Measurements from ENCODE around the gene RRP1B. TPM values are rescaled to one million over a fixed set of nuclear protein-coding genes. Genes with fewer than 3 reads are reported as not detected.

The RRP1B gene
- total RNA-seq, 1 donor = 14.0 TPM

DNA sequence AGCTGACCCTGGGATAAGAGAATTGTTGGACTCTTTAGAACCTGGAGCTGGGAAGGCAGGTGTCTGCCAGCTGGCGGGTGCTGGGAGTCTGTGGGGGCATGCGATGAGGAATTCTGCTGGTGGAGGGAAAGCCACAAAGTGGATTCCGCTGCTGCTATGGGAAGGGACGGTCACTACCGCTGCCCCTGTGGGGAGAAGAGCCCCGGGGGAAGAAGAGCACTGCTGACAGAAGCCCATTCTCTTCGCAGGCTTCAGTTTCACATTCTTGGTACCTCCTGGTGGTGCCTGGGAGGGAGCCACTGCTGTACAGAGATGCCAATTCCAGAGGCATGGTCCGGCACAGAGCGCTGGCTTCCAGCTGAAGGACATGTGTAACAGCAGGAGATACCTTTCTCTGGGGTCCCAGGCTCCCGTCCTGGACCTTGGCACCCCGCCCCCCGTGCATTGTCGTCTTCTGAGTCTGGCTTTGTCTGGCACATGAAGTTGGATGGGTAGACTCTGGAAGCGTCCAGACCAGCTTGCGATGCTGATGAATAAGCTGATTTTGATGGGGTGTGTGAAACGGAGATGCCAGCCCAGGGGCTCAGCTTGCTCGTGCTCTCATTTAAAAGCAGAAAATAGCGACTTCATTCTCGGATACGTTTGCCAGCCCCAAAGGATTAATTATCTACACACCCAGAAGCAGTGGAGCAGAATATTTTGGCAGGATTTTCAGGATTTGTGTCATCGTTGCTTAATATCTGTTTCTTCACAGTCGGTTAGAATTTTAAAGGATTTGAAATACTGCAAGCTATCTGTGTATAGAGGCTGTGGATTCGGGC lies 72.7 kb downstream of the RRP1B start:
- H3K9me3 ChIP-seq (ENCODE audit: low read depth, low read length) = no peaks in the 10 kb centered on the region
- H3K27me3 ChIP-seq (ENCODE audit: insufficient read depth, low read length) = no peaks in the 10 kb centered on the region
- H3K4me3 ChIP-seq (ENCODE audit: low read length) = no peak overlapping the region
- peaks cover 40% of the 10 kb centered on the region for H3K4me1 ChIP-seq (ENCODE audit: insufficient read depth, low read length)

DNA sequence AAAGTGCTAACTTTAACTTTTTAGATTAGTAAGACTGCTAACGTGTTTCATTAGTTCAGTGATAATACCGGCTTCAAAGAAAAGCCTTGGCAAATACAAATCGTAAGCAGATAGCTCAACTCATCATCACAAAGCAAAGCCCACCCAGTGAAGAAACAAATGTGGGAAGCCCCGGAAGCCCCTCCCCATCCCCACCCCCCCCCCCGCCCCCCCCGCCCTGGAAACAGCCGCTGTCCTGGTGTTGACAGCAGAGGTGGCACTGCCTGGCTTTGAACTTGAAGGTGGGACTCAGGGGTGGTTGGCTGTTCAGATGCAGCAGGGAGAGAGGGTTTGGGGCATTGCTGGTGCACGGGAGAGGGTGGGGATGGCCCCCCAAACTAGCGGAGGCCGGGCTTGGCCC lies 73.7 kb downstream of the RRP1B start:
- peaks cover 30% of the 10 kb centered on the region for H3K4me1 ChIP-seq (ENCODE audit: insufficient read depth, low read length)
- H3K4me3 ChIP-seq (ENCODE audit: low read length) = no peak overlapping the region
- no peaks in the 10 kb centered on the region for H3K27me3 ChIP-seq (ENCODE audit: insufficient read depth, low read length)
- H3K9me3 ChIP-seq (ENCODE audit: low read depth, low read length) = no peaks in the 10 kb centered on the region

DNA sequence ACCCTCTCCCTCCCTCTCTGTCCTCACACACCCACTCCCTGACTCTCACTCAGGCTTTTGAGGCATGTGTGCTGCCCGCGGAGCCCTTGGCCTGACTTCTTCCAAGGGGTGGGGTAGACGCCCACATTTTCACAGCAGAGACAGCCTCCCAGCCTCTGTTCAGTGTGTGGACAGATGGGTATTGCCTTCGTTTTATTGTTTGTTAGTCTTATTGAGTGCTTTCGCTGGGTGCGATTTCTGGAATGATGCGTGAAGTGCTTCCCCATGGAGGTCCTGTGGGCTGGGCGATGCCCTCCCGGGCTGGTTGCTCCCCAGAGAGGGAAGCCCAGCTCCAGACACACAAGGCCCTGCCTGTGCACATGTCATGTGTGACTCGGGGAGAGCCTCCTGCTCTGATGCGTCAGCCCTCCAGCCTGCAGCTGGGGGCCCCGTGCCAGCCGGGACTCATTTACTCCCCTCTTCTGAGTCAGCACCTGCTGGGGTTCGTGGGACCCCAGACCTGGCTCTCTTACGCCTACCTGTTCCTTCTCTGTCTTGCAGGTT lies 74.2 kb downstream of the RRP1B start:
- H3K9me3 ChIP-seq (ENCODE audit: low read depth, low read length) = no peaks in the 10 kb centered on the region
- H3K4me3 ChIP-seq (ENCODE audit: low read length) = no peak overlapping the region
- no peaks in the 10 kb centered on the region for H3K27me3 ChIP-seq (ENCODE audit: insufficient read depth, low read length)
- H3K4me1 ChIP-seq (ENCODE audit: insufficient read depth, low read length) = peaks cover 25% of the 10 kb centered on the region

DNA sequence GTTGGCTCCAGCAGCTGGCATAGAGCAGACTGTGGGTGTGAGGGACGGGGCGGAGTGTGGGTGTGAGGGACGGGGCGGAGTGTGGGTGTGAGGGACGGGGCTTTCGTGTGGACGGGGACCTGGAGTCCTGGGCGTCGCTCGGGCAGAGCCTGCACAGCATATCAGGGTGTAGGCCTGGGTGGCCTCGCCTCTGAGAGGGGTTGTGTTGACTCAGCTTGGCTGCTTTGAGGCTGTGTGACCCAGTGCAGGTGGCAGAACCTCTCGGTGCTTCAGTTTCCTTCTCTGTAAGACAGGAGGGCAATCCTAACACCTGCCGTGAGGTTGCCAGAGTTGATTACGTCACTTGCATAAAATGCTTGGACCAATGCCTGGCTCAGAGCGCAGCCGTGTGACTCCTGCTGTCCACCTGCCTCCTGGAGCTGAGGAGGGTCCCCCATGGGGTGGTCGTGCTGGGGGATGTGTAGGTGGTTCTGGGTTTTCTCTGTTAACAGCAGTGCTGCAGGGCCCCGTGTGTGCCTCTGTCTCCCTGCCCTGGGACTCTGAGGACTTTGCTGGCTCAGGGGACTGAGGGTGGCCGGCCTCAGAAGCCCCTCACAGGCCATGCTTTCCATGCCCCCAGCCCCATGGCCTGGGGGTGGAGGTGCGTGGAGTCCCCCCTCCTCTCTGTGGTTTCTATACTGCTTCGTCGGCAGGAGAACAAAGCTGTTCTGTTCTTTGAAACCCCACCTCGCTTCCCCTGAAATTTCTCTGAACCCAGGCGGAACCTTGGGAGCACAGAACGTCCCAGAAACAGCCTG lies 75.0 kb downstream of the RRP1B start:
- Histone ChIP-seq H3K27me3 (ENCODE audit: insufficient read depth, low read length) (no peaks in the 10 kb centered on the region), H3K4me3 (ENCODE audit: low read length) (no peak overlapping the region), H3K9me3 (ENCODE audit: low read depth, low read length) (no peaks in the 10 kb centered on the region), H3K4me1 (ENCODE audit: insufficient read depth, low read length) (peaks cover 19% of the 10 kb centered on the region)

DNA sequence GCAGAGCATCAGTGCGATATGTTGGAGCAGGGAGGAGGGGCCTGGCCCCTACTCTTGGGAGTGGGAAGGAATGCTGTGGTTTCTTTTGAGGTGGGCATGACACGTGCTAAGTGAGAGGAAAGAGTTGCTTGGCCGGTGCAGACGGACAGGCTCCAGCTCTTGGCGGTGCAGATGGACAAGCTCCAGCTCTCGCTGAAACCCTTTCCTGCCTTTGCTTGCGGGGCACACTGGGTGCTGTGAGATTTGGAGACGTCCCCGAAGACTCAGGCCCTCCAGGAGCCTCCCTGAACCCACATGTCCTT lies 75.5 kb downstream of the RRP1B start:
- Histone ChIP-seq H3K27me3 (ENCODE audit: insufficient read depth, low read length) (no peaks in the 10 kb centered on the region), H3K9me3 (ENCODE audit: low read depth, low read length) (no peaks in the 10 kb centered on the region), H3K4me3 (ENCODE audit: low read length) (no peak overlapping the region), H3K4me1 (ENCODE audit: insufficient read depth, low read length) (peaks cover 14% of the 10 kb centered on the region)

DNA sequence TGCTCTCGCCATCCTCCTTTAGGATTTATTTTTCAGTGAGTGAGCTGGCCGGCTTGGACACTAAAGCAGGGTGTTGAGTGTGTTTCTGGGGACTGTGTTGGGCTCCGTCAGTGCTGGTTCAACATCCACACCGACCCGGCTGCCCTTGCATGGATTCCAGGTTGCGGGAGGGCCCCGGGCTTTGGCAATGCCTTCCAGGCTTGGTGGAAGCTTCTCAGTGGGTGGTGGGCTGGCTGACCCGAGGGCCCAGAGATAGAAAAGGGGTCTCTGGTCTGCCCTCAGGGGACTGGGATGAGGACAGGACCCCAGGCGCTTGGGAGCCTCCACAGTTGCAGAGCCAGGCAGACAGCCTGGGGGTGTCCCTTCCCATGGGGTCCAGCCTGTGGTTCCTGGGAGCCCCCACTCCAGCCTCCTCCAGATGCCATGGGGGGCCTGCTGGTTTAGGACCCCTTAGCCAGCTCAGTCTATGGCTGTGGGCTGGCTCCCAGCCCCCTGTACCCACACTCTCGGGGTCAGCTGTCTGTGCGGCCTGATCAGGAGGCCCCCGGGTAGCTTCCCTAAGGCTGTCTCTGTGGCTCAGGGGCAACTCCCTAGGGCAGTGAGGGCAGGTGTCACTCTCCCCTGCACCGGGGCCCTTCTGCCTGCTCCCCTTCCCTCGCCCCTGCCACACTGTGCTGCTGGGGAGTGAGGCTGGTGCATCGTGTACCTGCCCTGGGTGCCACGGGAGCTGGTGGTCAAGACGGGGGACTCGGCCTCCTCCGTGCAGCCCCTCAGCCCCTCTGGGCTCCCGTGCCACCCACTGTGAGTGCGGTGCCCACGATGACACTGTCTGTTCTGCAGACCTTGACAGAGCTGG lies 76.1 kb downstream of the RRP1B start:
- H3K9me3 ChIP-seq (ENCODE audit: low read depth, low read length) = no peaks in the 10 kb centered on the region
- peaks cover 10% of the 10 kb centered on the region for H3K4me1 ChIP-seq (ENCODE audit: insufficient read depth, low read length)
- no peak overlapping the region for H3K4me3 ChIP-seq (ENCODE audit: low read length)
- no peaks in the 10 kb centered on the region for H3K27me3 ChIP-seq (ENCODE audit: insufficient read depth, low read length)

DNA sequence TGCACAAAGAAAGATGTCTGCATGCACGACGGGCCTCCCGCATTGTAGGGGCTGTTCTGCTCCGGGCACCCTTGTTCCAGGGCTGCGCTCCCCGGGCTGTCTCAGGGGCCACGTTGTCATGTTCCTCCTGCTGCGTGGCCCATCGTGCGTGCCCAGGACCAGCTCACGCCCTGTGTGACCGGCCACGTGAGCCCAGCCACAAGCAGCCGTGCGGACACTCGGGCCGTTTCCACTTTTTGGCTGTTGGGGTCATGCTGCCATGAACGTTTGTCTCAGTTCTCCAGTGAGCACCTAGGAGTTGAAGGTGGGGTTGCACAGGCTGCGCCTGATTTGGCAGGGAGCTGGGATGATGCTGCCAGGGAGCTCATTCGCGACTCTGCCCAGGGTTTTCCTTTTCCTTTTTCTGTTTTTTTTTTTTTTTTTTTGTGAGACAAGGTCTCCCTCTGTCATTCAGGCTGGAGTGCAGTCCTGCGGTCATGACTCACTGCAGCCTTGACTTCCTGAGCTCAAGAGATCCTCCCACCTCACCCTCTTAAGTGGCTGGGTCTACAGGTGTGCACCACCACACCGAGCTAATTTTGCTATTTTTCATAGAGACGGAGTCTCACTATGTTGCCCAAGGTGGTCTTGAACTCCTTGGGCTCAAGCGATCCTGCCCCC lies 77.0 kb downstream of the RRP1B start:
- Histone ChIP-seq H3K4me1 (ENCODE audit: insufficient read depth, low read length) (peaks cover 9% of the 10 kb centered on the region), H3K27me3 (ENCODE audit: insufficient read depth, low read length) (no peaks in the 10 kb centered on the region), H3K9me3 (ENCODE audit: low read depth, low read length) (no peaks in the 10 kb centered on the region), H3K4me3 (ENCODE audit: low read length) (no peak overlapping the region)

DNA sequence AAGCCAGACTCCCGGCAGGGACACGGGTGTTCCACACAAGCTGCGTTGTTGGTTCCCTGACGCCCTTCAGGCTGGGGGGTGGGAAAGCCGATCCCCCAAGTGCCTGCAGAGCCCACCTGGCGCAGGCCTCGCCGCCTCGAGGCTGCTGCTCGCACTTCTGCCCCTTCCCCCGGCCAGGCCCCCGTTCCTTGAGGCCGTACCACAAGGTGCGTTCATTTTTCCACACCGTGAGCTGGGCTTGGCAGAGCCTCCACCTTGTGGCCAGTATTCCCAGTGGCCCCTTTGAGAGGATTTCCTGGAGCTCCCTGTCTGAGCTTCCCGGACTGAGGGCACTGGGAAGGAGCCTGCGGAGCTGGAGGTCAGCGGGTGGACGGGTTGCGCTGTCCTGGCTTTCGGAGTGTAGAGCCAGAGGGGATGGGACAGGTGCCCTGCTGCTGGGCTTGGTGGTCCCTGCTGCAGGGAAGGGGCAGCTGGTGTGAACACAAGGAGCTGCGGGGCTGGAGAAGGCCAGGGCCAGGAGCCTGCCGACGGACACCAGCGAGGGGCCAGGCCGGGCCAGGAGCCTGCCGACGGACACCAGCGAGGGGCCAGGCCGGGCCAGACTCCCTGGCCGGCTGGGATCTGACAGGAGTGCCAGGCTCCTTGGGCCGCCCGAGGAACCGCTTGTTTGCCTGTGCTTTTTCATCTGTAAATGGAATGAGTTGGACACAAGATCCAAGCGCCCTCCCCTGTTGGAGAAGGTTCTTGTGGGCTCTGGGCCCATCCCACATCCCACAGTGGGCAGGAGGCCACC lies 78.0 kb downstream of the RRP1B start:
- Histone ChIP-seq H3K27me3 (ENCODE audit: insufficient read depth, low read length) (no peaks in the 10 kb centered on the region), H3K9me3 (ENCODE audit: low read depth, low read length) (no peaks in the 10 kb centered on the region), H3K4me1 (ENCODE audit: insufficient read depth, low read length) (peaks cover 8% of the 10 kb centered on the region), H3K4me3 (ENCODE audit: low read length) (no peak overlapping the region)

DNA sequence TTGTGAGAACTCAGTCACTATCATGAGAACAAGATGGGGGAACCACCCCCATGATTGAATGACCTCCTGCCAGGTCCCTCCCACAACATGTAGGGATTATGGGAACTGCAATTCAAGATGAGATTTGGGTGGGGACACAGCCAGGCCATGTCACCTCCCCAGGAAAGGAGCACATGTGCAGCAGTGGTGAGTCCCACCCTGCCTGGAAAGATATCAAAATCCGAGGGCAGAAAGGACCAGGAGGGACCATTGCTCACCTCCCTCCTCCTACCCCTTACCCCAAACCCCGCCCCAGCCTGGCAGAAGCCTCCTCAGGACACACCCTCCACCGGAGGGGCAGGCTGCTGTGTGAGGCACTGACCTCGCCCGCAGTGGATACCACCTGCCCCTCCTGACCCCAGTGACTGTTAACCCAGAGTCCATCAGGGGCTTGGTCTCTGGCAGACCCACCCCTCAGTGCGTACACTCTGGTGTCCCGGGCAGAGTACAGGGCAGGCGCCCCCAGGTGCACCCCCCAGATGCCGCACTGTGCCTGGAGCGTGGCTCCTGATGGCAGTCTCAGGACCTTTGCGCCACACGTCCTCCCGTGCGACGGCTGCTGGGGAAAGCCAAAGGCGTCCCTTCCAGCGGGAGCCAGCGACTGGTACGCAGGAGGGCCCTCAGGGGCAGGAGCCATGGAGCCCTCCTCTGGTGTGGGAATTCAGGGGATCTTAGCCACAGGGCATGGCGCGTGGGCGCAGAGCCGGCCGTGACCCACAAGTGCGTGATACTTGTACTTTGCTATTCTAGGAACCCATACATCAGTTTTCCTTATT lies 80.5 kb downstream of the RRP1B start:
- Histone ChIP-seq H3K4me3 (ENCODE audit: low read length) (no peak overlapping the region), H3K27me3 (ENCODE audit: insufficient read depth, low read length) (no peaks in the 10 kb centered on the region), H3K9me3 (ENCODE audit: low read depth, low read length) (no peaks in the 10 kb centered on the region), H3K4me1 (ENCODE audit: insufficient read depth, low read length) (no peaks in the 10 kb centered on the region)

DNA sequence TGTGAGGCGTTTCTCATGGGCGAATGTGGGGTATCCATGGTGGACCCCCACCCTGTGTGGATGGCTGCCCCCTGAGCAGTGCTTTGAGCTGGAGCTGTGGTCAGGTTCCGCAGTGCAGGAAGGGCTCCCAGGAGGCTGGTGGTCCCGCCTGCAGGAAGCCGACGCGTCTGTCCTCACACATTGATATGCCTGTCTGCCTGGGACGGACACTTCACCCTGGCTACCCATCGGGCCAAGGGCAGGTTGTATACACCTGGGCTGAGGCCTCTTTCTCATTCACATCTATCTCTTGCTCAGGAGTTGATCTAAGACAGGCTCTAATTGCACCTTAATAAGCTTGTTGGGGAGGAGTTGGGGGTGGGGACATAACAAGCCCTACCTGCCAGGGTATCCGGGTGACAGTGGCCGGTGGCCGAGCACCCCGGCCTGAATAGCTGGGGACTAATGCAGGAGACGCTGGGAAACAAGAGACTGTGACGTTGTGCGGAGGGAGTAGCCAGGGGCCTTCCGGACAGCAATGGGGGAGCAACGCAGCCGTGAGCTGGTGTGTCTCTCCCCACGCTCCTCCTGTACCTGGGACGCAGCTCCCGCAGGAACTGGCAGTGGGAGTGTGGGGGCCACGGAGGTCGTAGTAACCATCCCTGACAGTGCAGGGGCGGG lies 81.3 kb downstream of the RRP1B start:
- H3K4me3 ChIP-seq (ENCODE audit: low read length) = no peak overlapping the region
- H3K9me3 ChIP-seq (ENCODE audit: low read depth, low read length) = no peaks in the 10 kb centered on the region
- H3K4me1 ChIP-seq (ENCODE audit: insufficient read depth, low read length) = no peaks in the 10 kb centered on the region

DNA sequence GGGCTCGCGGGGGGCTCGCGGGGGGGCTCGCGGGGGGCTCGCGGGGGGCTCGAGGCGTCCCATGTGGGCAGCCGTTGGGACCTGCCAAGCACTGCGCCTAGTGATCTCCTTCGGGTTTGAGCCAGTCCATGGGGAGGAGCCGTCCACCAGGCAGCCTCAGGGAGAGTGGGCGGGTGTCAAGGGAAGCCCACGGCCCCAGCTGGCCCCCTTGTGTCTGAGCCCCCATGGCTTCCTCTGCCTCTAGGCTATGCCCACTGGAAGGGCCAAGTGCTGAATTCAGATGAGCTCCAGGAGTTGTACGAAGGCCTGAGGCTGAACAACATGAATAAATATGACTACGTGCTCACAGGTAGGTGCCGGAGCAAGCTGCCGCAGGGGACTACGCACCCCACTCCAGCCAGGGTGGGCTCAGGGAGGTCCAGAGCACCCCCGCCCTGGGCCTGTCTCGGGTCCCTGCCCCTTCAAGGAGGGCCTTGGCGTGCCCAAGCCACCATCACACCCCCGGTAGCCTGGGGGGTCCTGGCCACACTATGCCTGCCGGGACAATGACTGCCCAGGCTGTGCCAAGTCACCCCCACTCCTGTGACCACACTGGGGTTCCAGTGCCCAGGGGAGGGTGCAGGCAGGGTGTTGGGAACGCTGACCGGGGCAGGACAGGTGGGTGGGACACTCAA lies 82.2 kb downstream of the RRP1B start:
- H3K4me1 ChIP-seq (ENCODE audit: insufficient read depth, low read length) = no peaks in the 10 kb centered on the region
- no peak overlapping the region for H3K4me3 ChIP-seq (ENCODE audit: low read length)
- H3K9me3 ChIP-seq (ENCODE audit: low read depth, low read length) = no peaks in the 10 kb centered on the region
- no peaks in the 10 kb centered on the region for H3K27me3 ChIP-seq (ENCODE audit: insufficient read depth, low read length)

More for the DNA sequence above, 81.3 kb downstream of the RRP1B start:
- H3K27me3 ChIP-seq (ENCODE audit: insufficient read depth, low read length) = no peaks in the 10 kb centered on the region

DNA sequence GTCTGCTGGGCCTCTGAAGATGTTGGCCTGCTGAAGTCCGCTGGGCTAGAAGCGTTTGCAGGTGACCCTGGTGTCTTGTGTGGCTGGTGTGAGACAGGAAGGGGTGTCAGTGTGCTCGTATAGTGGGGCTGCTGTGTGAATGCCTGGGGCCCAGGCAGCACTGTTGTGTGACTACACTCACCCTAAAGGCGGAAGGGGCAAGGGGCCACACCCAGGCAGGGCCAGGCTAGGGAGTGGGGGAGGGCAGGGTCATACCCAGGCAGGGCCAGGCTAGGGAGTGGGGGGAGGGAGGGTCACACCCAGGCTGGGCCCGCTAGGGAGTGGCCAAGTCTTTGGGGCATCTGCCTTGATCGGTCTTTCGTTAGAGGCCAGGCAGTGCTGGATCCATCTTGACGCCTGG lies 84.6 kb downstream of the RRP1B start:
- Histone ChIP-seq H3K9me3 (ENCODE audit: low read depth, low read length) (no peaks in the 10 kb centered on the region), H3K4me3 (ENCODE audit: low read length) (no peak overlapping the region), H3K27me3 (ENCODE audit: insufficient read depth, low read length) (no peaks in the 10 kb centered on the region), H3K4me1 (ENCODE audit: insufficient read depth, low read length) (no peaks in the 10 kb centered on the region)
